Spleen (tissue), 7 donors: ENCODE results near the gene MUC20.

Experiments used
- POLR2A ChIP-seq, 3 donors: fragments of 450-650 bp; IDR thresholded peaks; one replicate each; pipeline ENCODE4 v1.5.1; 2017; ENCODE audit warnings: antibody characterized with exemption in 3 of 3, mild to moderate bottlenecking in 1 of 3
- POLR2AphosphoS5 ChIP-seq, 3 donors: sonication (generic); formaldehyde crosslinking; IDR thresholded peaks; one replicate each; pipeline ENCODE4 v1.5.1; 2017; ENCODE audit warnings: antibody characterized with exemption in 3 of 3
- TF ChIP-seq, protein P1 (sequence below), 11 experiments: fragments of 200-600 bp in 7 of 11; fragments of 450-650 bp in 4 of 11; sonication (generic) in 4 of 11; IDR thresholded peaks in 8 of 11; conservative IDR thresholded peaks in 3 of 11; 1 replicate in 7 of 11; 2 replicates in 4 of 11; pipeline versions ENCODE4 v1.4.0 to v1.8.0; 2016 to 2021; ENCODE audit warnings: antibody characterized with exemption in 11 of 11, inconsistent platforms in 4 of 11, mild to moderate bottlenecking in 1 of 11
- donor health status: DM: no; HTN: no; CAD: no; lungs with moderate emphysema.
- donor health status: DM: no; HTN: no; CAD: no.
- donor health status: DM: no; HTN: no; CAD: no.

DNA sequence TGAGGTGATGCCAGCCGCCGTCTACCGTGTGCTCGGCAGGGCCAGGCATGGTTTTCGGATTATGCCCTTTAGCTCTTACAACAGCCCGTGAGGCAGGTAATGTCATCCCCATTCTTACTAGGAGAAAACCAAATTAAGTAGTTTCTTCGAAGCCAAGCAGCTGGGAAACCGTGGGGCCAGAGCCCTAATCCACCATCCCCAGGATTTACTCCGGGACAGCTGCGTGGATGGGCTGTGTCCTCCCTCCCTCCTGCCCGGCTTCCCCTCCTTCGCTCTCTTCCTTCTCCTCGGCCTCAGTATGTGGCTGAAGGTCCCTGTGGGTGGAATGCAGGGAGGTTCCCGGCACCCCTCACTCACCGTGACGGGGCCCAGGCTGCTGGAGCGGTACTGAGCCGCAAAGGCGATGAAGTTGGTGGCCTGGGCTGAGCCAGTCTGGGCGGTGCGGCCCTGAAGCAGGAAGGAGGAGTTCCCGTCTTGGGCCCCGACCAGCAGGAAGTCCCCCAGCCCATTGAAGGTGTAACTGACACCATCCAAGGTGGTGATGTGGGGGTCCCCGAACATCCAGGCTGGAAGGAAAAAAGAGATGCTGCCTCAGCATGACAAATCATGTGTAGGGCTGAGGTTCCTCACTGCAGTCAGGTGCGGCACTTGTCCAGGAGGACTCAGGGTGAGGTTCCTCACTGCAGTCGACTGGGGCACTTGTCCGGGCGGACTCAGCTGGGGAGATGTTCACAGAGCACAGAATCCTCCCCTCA, 42.5 kb downstream of the MUC20 start:
- TF ChIP-seq, protein P1, sequence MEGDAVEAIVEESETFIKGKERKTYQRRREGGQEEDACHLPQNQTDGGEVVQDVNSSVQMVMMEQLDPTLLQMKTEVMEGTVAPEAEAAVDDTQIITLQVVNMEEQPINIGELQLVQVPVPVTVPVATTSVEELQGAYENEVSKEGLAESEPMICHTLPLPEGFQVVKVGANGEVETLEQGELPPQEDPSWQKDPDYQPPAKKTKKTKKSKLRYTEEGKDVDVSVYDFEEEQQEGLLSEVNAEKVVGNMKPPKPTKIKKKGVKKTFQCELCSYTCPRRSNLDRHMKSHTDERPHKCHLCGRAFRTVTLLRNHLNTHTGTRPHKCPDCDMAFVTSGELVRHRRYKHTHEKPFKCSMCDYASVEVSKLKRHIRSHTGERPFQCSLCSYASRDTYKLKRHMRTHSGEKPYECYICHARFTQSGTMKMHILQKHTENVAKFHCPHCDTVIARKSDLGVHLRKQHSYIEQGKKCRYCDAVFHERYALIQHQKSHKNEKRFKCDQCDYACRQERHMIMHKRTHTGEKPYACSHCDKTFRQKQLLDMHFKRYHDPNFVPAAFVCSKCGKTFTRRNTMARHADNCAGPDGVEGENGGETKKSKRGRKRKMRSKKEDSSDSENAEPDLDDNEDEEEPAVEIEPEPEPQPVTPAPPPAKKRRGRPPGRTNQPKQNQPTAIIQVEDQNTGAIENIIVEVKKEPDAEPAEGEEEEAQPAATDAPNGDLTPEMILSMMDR (IDR thresholded peaks at IDR 0.05 in 8 of 11, conservative IDR thresholded peaks at IDR 0.05 in 3 of 11), result no peak
- TF ChIP-seq POLR2A (IDR thresholded peaks at IDR 0.05), result no peak
- TF ChIP-seq POLR2AphosphoS5 (IDR thresholded peaks at IDR 0.05), result no peak
